ENCODE data around the gene FCAMR.

Gene FCAMR, protein sequence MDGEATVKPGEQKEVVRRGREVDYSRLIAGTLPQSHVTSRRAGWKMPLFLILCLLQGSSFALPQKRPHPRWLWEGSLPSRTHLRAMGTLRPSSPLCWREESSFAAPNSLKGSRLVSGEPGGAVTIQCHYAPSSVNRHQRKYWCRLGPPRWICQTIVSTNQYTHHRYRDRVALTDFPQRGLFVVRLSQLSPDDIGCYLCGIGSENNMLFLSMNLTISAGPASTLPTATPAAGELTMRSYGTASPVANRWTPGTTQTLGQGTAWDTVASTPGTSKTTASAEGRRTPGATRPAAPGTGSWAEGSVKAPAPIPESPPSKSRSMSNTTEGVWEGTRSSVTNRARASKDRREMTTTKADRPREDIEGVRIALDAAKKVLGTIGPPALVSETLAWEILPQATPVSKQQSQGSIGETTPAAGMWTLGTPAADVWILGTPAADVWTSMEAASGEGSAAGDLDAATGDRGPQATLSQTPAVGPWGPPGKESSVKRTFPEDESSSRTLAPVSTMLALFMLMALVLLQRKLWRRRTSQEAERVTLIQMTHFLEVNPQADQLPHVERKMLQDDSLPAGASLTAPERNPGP

DNA sequence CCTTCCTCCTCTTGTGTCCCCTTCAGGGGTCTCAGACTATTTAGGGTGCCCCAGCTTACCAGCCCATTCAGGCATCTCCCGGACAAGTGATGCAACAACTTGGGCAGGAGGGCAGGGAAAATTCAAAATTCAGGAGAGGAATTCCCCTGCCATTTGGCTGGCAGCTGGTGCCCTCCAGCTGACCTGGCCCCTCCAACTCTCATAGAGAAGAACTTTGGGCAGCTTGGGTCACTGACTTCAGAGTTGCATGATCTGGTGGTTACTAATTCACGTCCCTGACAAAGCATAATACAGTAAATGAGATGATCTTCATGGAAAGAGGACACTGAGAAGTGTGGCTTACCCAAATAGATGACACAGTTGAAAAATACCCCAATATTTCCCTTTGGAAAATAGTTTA is at the start of gene FCAMR:
Gene FCAMR (minus strand): TSS at position 15 of the 400 bp plus-strand sequence. CDS start 335 bp downstream, outside the sequence.
- DNase-seq (ENCODE audit: low read depth), result no peak
- in situ Hi-C loops (cut with HindIII; ENCODE audit: low sequenced_read_pairs), result no loop called here
- TF ChIP-seq, protein P1, sequence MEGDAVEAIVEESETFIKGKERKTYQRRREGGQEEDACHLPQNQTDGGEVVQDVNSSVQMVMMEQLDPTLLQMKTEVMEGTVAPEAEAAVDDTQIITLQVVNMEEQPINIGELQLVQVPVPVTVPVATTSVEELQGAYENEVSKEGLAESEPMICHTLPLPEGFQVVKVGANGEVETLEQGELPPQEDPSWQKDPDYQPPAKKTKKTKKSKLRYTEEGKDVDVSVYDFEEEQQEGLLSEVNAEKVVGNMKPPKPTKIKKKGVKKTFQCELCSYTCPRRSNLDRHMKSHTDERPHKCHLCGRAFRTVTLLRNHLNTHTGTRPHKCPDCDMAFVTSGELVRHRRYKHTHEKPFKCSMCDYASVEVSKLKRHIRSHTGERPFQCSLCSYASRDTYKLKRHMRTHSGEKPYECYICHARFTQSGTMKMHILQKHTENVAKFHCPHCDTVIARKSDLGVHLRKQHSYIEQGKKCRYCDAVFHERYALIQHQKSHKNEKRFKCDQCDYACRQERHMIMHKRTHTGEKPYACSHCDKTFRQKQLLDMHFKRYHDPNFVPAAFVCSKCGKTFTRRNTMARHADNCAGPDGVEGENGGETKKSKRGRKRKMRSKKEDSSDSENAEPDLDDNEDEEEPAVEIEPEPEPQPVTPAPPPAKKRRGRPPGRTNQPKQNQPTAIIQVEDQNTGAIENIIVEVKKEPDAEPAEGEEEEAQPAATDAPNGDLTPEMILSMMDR (IDR thresholded peaks at IDR 0.05; ENCODE audit: low read depth, low read length, missing control alignments), result no peak
- H3K4me3 ChIP-seq (ENCODE audit: low read depth, low read length), result no peak within 1 kb of the TSS

DNA sequence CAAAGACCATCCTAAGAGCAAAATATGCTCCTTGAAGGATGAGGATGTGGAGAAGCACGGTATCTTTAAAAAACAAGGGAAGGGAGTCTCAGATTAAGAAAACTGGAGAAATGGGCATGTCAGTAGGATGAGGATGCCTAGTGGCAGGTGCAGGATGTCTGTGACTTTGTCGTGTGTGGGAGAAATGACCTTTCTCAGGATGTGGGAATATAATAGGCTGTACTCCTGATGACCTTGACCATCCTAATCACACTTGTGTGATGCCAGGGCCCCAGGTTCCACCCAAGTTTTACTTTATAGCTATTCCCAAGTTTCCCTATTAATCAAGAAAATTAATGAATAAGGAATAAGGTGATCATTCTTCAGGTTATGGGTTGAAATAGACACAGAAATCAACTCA is 49.4 kb upstream of the FCAMR start:
- no peak for DNase-seq (ENCODE audit: low read depth)
- TF ChIP-seq, protein P1 (IDR thresholded peaks at IDR 0.05; ENCODE audit: low read depth, low read length, missing control alignments), result no peak
- in situ Hi-C loops (cut with HindIII; ENCODE audit: low sequenced_read_pairs), result no loop called here
- H3K4me3 ChIP-seq (ENCODE audit: low read depth, low read length), result no peak overlapping the region

DNA sequence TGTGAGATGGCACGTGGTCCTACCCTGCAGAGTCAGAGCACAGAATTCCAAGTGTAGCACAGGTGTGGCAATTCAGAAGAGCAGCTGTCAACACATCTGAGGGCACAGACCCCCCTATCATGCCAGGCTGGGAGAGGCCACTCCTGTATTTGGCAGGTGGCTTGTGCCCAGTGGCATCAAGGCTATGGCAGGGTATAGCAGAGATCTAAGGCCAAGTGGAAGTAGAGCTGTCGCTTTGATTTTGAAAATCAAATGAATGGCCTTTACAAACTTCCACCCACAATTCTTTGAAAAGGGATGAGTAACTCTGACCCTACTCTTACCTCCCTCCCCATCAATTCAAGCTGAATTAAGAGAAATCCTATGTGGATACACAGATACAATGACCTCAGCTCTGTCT is 48.9 kb upstream of the FCAMR start:
- H3K4me3 ChIP-seq (ENCODE audit: low read depth, low read length), result no peak overlapping the region
- TF ChIP-seq, protein P1 (IDR thresholded peaks at IDR 0.05; ENCODE audit: low read depth, low read length, missing control alignments), result no peak
- no peak for DNase-seq (ENCODE audit: low read depth)
- in situ Hi-C loops (cut with HindIII; ENCODE audit: low sequenced_read_pairs), result no loop called here

DNA sequence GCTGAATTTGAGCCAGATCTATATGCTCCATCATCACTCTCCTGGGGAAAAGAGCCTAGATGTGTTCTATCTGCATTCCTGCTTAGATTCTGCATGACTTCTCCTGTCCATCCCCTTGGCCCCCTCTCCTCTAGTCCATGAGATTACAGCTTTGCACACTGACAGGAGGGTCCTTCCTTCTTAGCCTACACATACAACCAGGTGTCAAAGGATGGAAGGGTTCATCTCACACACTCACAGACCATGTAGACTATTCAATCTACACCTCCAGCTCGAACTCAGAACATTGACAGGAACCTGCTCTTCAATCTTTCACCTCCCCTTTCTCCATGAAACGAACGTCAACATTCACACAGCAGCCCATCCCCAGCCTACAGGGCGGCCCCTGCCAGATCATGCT is 48.4 kb upstream of the FCAMR start:
- DNase-seq (ENCODE audit: low read depth), result no peak
- TF ChIP-seq, protein P1 (IDR thresholded peaks at IDR 0.05; ENCODE audit: low read depth, low read length, missing control alignments), result no peak
- in situ Hi-C loops (cut with HindIII; ENCODE audit: low sequenced_read_pairs), result no loop called here
- no peak overlapping the region for H3K4me3 ChIP-seq (ENCODE audit: low read depth, low read length)

DNA sequence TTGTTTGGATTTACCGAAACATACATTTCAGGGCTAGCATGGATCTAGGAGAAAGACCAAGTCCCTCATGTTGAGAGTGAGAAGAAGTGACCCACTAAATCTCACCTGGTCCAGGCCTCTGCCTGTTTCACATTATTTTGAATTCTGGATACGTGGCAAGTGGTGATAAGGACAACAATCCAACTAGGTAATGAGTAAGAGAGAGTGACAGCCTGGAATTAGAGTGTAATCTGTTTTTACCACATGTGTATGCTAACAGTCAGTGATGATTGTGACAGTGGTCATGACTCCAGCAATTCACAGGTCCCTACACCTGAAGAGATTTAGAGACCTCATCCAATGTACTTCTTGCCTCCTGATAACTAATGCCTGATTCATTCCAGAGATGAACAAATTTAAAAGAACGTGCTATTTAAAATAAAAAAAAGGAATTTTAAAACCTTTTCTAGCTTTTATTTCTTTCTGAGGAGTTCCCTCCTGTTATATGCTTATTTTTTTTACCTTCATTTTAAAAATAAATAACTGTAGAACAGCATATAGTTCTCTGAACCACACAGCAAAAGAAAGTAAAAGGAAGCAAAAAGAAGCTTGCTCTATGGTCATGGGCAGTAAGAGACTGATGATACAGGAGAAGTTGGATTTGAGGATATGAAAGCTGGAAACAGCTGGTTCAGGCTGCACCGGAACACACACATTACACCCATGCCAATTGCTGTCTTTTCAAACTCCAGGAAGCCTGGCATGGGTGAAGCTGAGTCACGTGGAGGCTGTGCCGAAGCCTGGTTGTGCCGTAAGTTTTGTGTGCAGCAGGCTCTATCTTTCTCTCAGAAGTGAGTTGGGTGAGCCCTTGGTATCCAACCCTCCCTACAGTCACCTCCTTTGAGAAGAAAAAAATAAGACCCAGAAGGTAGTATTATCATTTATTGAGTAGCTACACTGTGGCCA is 47.6 kb upstream of the FCAMR start:
- in situ Hi-C loops (cut with HindIII; ENCODE audit: low sequenced_read_pairs), result no loop called here
- H3K4me3 ChIP-seq (ENCODE audit: low read depth, low read length), result no peak overlapping the region
- TF ChIP-seq, protein P1 (IDR thresholded peaks at IDR 0.05; ENCODE audit: low read depth, low read length, missing control alignments), result no peak
- DNase-seq (ENCODE audit: low read depth), result no peak

DNA sequence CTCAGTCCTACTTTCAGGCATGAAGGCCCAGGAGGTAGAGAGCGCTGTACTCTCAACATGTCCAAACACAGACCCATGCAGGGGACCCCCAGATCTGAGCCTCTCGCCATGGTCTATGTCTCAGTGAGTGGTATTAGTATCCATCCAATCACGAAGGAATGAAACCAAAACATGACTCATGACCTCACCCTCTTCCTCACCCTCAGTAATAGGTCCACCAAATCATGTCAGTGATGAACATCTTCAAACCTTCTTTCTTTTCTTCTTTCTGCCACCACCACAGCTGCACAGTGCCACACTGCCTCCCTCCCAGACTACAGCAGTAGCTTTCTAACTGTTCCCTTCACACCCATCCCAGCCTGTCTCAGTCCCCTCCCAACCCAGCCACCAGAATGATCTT is 45.5 kb upstream of the FCAMR start:
- TF ChIP-seq, protein P1 (IDR thresholded peaks at IDR 0.05; ENCODE audit: low read depth, low read length, missing control alignments), result no peak
- DNase-seq (ENCODE audit: low read depth), result no peak

More for the DNA sequence above, 45.5 kb upstream of the FCAMR start:
- in situ Hi-C loops (cut with HindIII; ENCODE audit: low sequenced_read_pairs), result no loop called here
- no peak overlapping the region for H3K4me3 ChIP-seq (ENCODE audit: low read depth, low read length)

Measured in astrocyte of the cerebellum (primary cell).